Right atrium auricular region (tissue), 2 donors: ENCODE results near the gene PCSK5. TPM values are rescaled to one million over a fixed set of nuclear protein-coding genes. Genes with fewer than 3 reads are reported as not detected.
"Not testable (repeated sequence)": the region's sequence is repeated elsewhere in the genome, so short reads cannot be mapped to it uniquely, and the experiment has no call there.

Source experiments
- DNase-seq: peaks from one replicate; pipeline ENCODE4 v3.0.0-alpha.2; 2019; ENCODE audit warnings: low spot score
- H3K27ac ChIP-seq, 2 donors: fragments of 200-600 bp; sonication (generic); 1 replicate in 1 of 2; 2 replicates in 1 of 2; pipeline ENCODE4 v1.5.1; 2016 to 2019
- H3K27me3 ChIP-seq, 2 donors: fragments of 200-600 bp; sonication (generic); one replicate each; pipeline versions ENCODE4 v1.5.1 to v1.6.0; 2017 to 2019
- H3K36me3 ChIP-seq: fragments of 200-600 bp; sonication (generic); one replicate; pipeline ENCODE4 v1.5.1; 2016
- H3K4me1 ChIP-seq, 2 donors: fragments of 200-600 bp; sonication (generic); one replicate each; pipeline versions ENCODE4 v1.5.1 to v1.6.0; 2017 to 2019
- H3K4me3 ChIP-seq, 2 donors: fragments of 200-600 bp; sonication (generic); 1 replicate in 1 of 2; 2 replicates in 1 of 2; pipeline ENCODE4 v1.5.1; 2017 to 2019; ENCODE audit warnings: mild to moderate bottlenecking in 1 of 2, moderate library complexity in 1 of 2
- H3K9me3 ChIP-seq, 2 donors: fragments of 200-600 bp; sonication (generic); one replicate each; pipeline ENCODE4 v1.5.1; 2019
- total RNA-seq, 2 donors: library from RNA; depleted of rRNA; stranded (reverse); fragments of >200 nt; gene quantifications; one replicate each; pipeline ENCODE4 v1.1.0, GENCODE V29; 2016
- TF ChIP-seq, protein P1 (sequence below), 2 donors: fragments of 200-600 bp; sonication (generic); IDR thresholded peaks; one replicate each; pipeline ENCODE4 v1.5.1; 2019; ENCODE audit warnings: antibody characterized with exemption in 2 of 2

PCSK5 gene
- total RNA-seq, 2 donors from 2014 or later = 5.3 to 6.5 TPM

DNA sequence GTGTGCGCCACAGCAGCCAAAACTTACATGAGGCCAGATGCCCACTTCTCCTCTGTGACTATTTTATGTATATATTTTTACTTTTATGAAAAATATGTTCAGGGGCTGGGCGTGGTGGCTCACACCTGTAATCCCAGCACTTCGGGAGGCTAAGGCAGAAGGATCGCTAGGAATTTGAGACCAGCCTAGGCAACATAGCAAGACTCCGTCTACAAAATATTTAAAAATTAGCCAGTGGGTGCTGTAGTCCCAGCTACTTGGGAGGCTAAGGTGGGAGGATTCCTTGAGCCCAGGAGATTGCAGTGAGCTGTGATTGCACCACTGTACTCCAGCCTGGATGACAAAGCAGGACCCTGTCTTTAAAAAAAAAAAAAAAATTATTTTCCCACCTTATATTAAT lies 420.5 kb downstream of the PCSK5 start:
- Histone ChIP-seq H3K4me3 (no peak overlapping the region), H3K27ac (no peak overlapping the region), H3K9me3 (no peaks in the 10 kb centered on the region), H3K27me3 (no peaks in the 10 kb centered on the region), H3K36me3 (no peaks in the 10 kb centered on the region), H3K4me1 (no peaks in the 10 kb centered on the region)
- DNase-seq = no peak
- TF ChIP-seq, protein P1, sequence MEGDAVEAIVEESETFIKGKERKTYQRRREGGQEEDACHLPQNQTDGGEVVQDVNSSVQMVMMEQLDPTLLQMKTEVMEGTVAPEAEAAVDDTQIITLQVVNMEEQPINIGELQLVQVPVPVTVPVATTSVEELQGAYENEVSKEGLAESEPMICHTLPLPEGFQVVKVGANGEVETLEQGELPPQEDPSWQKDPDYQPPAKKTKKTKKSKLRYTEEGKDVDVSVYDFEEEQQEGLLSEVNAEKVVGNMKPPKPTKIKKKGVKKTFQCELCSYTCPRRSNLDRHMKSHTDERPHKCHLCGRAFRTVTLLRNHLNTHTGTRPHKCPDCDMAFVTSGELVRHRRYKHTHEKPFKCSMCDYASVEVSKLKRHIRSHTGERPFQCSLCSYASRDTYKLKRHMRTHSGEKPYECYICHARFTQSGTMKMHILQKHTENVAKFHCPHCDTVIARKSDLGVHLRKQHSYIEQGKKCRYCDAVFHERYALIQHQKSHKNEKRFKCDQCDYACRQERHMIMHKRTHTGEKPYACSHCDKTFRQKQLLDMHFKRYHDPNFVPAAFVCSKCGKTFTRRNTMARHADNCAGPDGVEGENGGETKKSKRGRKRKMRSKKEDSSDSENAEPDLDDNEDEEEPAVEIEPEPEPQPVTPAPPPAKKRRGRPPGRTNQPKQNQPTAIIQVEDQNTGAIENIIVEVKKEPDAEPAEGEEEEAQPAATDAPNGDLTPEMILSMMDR (IDR thresholded peaks at IDR 0.05) = no peak

DNA sequence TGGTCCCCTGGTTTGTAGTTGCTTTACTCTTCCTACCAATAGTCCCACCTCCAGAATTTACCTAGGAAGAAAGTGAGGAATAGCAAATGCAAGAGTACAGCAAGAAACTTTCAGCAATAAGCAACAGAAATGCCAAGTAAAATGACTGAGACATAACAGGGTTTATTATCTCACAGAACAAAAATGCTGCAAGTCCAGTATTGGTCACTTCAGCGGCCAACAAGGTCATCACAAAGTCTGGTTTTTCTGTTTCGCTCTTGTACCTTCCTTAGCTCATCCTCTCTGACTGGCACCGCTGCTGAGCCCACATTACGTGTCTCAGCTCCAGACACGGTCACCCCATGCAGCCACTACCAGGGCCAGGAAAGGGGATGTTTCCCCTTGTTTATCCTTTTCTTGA lies 421.1 kb downstream of the PCSK5 start:
- no peaks in the 10 kb centered on the region for H3K36me3 ChIP-seq
- DNase-seq = no peak
- no peak overlapping the region for H3K27ac ChIP-seq
- no peaks in the 10 kb centered on the region for H3K9me3 ChIP-seq
- TF ChIP-seq, protein P1 (IDR thresholded peaks at IDR 0.05) = no peak
- no peaks in the 10 kb centered on the region for H3K27me3 ChIP-seq
- no peak overlapping the region for H3K4me3 ChIP-seq
- H3K4me1 ChIP-seq = no peaks in the 10 kb centered on the region

DNA sequence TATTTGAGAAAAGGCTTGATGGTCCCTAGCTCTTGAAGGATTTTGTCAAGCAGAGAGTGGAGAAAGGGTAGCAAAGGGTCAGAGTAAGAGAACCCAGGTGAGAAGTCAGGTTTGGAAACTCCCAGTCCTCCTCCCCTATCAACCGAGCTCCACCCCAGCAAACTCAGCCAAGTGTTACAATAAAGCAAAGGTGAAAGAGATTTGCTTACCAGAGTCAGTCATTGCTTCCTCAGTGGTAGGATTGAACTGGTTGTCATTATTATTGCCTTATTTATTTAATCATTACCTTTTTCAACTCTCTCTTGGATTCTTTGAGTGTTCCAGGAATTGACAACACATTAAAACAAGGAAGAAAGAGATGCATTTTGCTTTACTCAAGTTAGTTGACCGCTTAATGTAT lies 423.3 kb downstream of the PCSK5 start:
- Histone ChIP-seq H3K9me3 (no peaks in the 10 kb centered on the region), H3K4me3 (no peak overlapping the region), H3K36me3 (no peaks in the 10 kb centered on the region), H3K27me3 (no peaks in the 10 kb centered on the region), H3K4me1 (no peaks in the 10 kb centered on the region), H3K27ac (no peak overlapping the region)
- TF ChIP-seq, protein P1 (IDR thresholded peaks at IDR 0.05) = no peak
- no peak for DNase-seq

DNA sequence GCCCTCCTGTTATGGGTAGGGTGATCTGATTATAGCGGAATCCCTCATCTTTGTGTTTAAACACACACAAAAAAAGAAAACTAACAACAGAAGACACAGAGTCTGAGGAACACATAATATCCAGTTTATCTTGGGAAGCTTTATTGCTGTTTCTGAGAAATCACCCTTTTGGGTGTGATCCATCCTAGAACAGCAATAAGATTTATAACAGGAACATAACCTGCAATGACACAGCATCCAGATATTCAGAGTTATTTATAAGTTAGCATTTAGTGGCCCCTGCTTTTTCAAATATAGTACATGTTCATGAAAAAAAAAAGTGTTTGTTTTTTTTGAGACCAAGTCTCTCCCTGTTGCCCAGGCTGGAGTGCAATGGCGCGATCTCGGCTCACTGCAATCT lies 423.8 kb downstream of the PCSK5 start:
- Histone ChIP-seq H3K27me3 (no peaks in the 10 kb centered on the region), H3K4me3 (no peak overlapping the region), H3K4me1 (no peaks in the 10 kb centered on the region), H3K9me3 (no peaks in the 10 kb centered on the region), H3K36me3 (no peaks in the 10 kb centered on the region), H3K27ac (no peak overlapping the region)
- DNase-seq = no peak
- TF ChIP-seq, protein P1 (IDR thresholded peaks at IDR 0.05) = no peak

DNA sequence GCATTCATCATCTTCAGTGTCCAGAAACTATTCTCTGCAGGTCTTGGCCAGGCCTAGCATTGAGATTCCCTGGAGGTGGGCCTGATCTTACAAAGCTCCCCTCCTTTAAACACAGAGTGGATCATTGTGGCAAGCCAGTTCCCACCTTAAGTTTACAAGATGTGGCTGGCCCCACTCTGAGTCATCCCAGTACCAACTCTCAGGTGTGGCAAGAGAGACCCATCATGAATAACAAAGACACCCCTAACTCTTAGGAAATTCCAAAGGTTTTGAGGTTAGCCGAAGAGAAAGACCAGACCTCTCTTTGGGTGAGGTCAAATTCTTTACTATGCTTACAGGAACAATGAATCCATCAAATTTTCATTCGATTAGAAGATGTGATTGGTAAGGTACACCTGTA lies 425.6 kb downstream of the PCSK5 start:
- no peak overlapping the region for H3K4me3 ChIP-seq
- H3K36me3 ChIP-seq = no peaks in the 10 kb centered on the region
- no peaks in the 10 kb centered on the region for H3K27me3 ChIP-seq
- TF ChIP-seq, protein P1 (IDR thresholded peaks at IDR 0.05) = no peak
- no peak overlapping the region for H3K27ac ChIP-seq
- no peaks in the 10 kb centered on the region for H3K4me1 ChIP-seq
- no peak for DNase-seq
- H3K9me3 ChIP-seq = no peaks in the 10 kb centered on the region

DNA sequence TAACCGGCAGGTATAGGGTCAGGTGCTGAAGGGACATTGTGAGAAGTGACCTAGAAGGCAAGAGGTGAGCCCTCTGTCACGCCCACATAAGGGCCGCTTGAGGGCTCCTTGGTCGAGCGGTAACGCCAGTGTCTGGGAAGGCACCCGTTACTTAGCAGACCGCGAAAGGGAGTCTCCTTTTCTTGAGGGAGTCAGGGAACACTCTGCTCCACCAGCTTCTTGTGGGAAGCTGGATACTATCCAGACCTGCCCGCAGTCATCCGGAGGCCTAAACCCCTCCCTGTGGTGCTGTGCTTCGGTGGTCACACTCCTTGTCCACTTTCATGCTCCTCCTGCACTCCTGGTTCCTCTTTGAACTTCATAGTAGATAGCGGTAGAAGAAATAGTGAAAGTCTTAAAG lies 429.0 kb downstream of the PCSK5 start:
- not testable (repeated sequence) for H3K4me3 ChIP-seq, H3K9me3 ChIP-seq, DNase-seq, H3K36me3 ChIP-seq, H3K27me3 ChIP-seq, H3K27ac ChIP-seq, H3K4me1 ChIP-seq
